SK-N-SH treated with all-trans-retinoic acid at 6 μM for 48 hours (cell line): ENCODE data around the gene DENND1B.

ENCODE experiments used
- CSRNP3 ChIP-seq: fragments of 250-450 bp; sonication (Bioruptor Pico); IDR thresholded peaks from 2 replicates; pipeline ENCODE4 v1.5.1; 2021; ENCODE audit warnings: mild to moderate bottlenecking, moderate library complexity
- POU6F1 ChIP-seq: fragments of 250-450 bp; sonication (Bioruptor Pico); IDR thresholded peaks from 2 replicates; pipeline ENCODE4 v1.8.0; 2021; ENCODE audit warnings: low read depth, mild to moderate bottlenecking, moderate library complexity, borderline replicate concordance
- ZFP30 ChIP-seq: fragments of 450-650 bp; formaldehyde crosslinking; IDR thresholded peaks from 2 replicates; pipeline ENCODE4 v1.5.0; 2022; ENCODE audit warnings: mild to moderate bottlenecking, moderate library complexity

DNA sequence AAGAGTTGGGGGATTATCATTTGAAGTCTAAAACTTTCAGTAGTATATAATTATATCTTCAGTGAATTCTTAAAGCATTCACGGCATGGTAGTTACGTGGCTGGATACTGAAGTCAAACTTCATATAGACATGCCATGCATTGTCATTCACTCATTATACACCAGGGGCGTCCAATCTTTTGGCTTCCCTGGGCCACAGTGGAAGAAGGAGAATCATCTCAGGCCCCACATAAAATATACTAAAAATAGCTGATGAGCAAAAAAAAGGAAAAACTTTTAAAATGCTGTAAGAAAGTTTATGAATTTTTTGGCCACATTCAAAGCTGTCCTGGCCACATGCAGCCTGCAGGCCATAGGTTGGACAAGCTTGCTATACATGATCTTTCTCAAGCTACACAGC lies 43.8 kb downstream of the DENND1B start:
- TF ChIP-seq CSRNP3 (CRISPR knock-in tag): no peak
- TF ChIP-seq ZFP30 (CRISPR knock-in tag): no peak
- TF ChIP-seq POU6F1: no peak
